ENCODE measurements around the gene GRID2.

The GRID2 gene

GRCh38 chr4:92520563-92520962 is 216.8 kb downstream of the GRID2 start:
- DNase-seq (ENCODE audit: extremely low read depth in 1 of 2, low read depth in 1 of 2), result no peak

- no peak for DNase-seq (ENCODE audit: extremely low read depth in 1 of 2, low read depth in 1 of 2)
Measured at GRCh38 chr4:92521941-92522340, 218.2 kb downstream of the GRID2 start.

- no peak for DNase-seq (ENCODE audit: extremely low read depth in 1 of 2, low read depth in 1 of 2)
Measured at GRCh38 chr4:92522356-92522755, 218.6 kb downstream of the GRID2 start.

GRCh38 chr4:92524131-92524530 is 220.4 kb downstream of the GRID2 start:
- no peak for DNase-seq (ENCODE audit: extremely low read depth in 1 of 2, low read depth in 1 of 2)

GRCh38 chr4:92528541-92528940 is 224.8 kb downstream of the GRID2 start:
- DNase-seq (ENCODE audit: extremely low read depth in 1 of 2, low read depth in 1 of 2), result no peak

- no peak for DNase-seq (ENCODE audit: extremely low read depth in 1 of 2, low read depth in 1 of 2)
Measured at GRCh38 chr4:92529510-92529909, 225.7 kb downstream of the GRID2 start.

- no peak for DNase-seq (ENCODE audit: extremely low read depth in 1 of 2, low read depth in 1 of 2)
Measured at GRCh38 chr4:92535599-92535998, 231.8 kb downstream of the GRID2 start.

- DNase-seq (ENCODE audit: extremely low read depth in 1 of 2, low read depth in 1 of 2), result no peak
Measured at GRCh38 chr4:92551616-92552015, 247.8 kb downstream of the GRID2 start.

GRCh38 chr4:92566269-92566668 is 262.5 kb downstream of the GRID2 start:
- no peak for DNase-seq (ENCODE audit: extremely low read depth in 1 of 2, low read depth in 1 of 2)

GRCh38 chr4:92580816-92581215 is 277.1 kb downstream of the GRID2 start:
- no peak for DNase-seq (ENCODE audit: extremely low read depth in 1 of 2, low read depth in 1 of 2)

GRCh38 chr4:92599044-92599443 is 295.3 kb downstream of the GRID2 start:
- DNase-seq (ENCODE audit: extremely low read depth in 1 of 2, low read depth in 1 of 2), result no peak

GRCh38 chr4:92600638-92601037 is 296.9 kb downstream of the GRID2 start:
- no peak for DNase-seq (ENCODE audit: extremely low read depth in 1 of 2, low read depth in 1 of 2)

GRCh38 chr4:92606227-92606626 is 302.5 kb downstream of the GRID2 start:
- DNase-seq (ENCODE audit: extremely low read depth in 1 of 2, low read depth in 1 of 2), result no peak

GRCh38 chr4:92615049-92615448 is 311.3 kb downstream of the GRID2 start:
- no peak for DNase-seq (ENCODE audit: extremely low read depth in 1 of 2, low read depth in 1 of 2)

GRCh38 chr4:92618968-92619367 is 315.2 kb downstream of the GRID2 start:
- no peak for DNase-seq (ENCODE audit: extremely low read depth in 1 of 2, low read depth in 1 of 2)

- no peak for DNase-seq (ENCODE audit: extremely low read depth in 1 of 2, low read depth in 1 of 2)
Measured at GRCh38 chr4:92629302-92629701, 325.5 kb downstream of the GRID2 start.

- no peak for DNase-seq (ENCODE audit: extremely low read depth in 1 of 2, low read depth in 1 of 2)
Measured at GRCh38 chr4:92634882-92635281, 331.1 kb downstream of the GRID2 start.

GRCh38 chr4:92636038-92636806 is 332.5 kb downstream of the GRID2 start:
- DNase-seq (ENCODE audit: extremely low read depth in 1 of 2, low read depth in 1 of 2), result no peak

GRCh38 chr4:92641409-92641808 is 337.6 kb downstream of the GRID2 start:
- no peak for DNase-seq (ENCODE audit: extremely low read depth in 1 of 2, low read depth in 1 of 2)

GRCh38 chr4:92646826-92647225 is 343.1 kb downstream of the GRID2 start:
- no peak for DNase-seq (ENCODE audit: extremely low read depth in 1 of 2, low read depth in 1 of 2)

- no peak for DNase-seq (ENCODE audit: extremely low read depth in 1 of 2, low read depth in 1 of 2)
Measured at GRCh38 chr4:92651536-92651935, 347.8 kb downstream of the GRID2 start.

- DNase-seq (ENCODE audit: extremely low read depth in 1 of 2, low read depth in 1 of 2), result no peak
Measured at GRCh38 chr4:92654084-92654483, 350.3 kb downstream of the GRID2 start.

- DNase-seq (ENCODE audit: extremely low read depth in 1 of 2, low read depth in 1 of 2), result no peak
Measured at GRCh38 chr4:92657695-92658094, 353.9 kb downstream of the GRID2 start.

All from stimulated activated CD8-positive, alpha-beta memory T cell treated with anti-CD3 and anti-CD28 coated beads, Interleukin-7, amount 100 ng/mL, for 48 hours (primary cell).